AG09319 (cell line): ENCODE data around the gene BTBD2.

ENCODE experiments used
- DNase-seq: peaks from one replicate; pipeline ENCODE4 v3.0.0-alpha.2; 2010; ENCODE audit warnings: low read depth; ENCODE audit errors: extremely low read depth
- CTCF ChIP-seq: IDR thresholded peaks from 2 replicates; pipeline ENCODE4 v1.5.1; 2011; ENCODE audit warnings: low read depth, mild to moderate bottlenecking, inconsistent platforms, low read length, moderate library complexity

Gene BTBD2

GRCh38 chr19:1935484-1936208 lies 79.9 kb downstream of the BTBD2 start:
- no peak for DNase-seq
- no peak for TF ChIP-seq CTCF
